HG03520 (cell line): ENCODE data around the gene PRC1.

Source experiments
- ATAC-seq: cut with Tn5 transposase; IDR thresholded peaks from one replicate; pipeline ENCODE4 v1.9.1; 2021; ENCODE audit warnings: mild to moderate bottlenecking, moderate library complexity; ENCODE audit not compliant: unreplicated experiment

PRC1 gene

DNA sequence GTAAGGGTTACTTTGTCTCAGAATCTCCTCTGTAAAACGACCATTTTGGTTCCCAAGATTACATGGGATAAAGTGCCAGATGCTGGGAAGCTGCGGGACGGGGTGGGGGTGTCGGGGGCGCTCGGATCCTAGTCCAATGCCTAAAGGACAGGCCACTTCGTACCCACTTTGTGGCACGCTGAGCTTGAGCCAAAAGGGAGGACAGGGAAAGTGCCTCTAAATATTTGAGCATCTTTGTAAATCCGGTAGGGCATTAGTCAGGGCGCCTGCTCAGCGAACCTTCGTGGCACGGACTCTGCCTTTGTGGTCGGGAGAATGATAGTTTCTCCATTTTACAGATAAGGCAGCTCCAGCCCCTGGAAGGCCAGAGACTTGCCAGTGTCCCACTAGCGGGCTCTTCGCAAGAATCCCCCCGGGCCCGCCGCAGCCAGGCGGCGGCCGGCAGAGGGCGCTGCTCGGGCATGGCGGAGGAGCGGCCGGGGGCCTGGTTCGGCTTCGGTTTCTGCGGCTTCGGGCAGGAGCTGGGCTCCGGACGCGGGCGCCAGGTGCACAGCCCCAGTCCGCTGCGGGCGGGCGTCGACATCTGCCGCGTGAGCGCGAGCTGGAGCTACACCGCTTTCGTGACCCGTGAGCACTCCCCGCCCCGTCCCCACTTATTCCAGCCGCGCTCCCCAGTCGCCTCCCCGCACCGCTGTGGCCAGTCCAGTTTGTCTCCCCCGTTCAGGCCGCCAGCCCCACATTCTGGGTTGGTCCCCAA, 37.9 kb downstream of the PRC1 start:
- ATAC-seq, result no peak

DNA sequence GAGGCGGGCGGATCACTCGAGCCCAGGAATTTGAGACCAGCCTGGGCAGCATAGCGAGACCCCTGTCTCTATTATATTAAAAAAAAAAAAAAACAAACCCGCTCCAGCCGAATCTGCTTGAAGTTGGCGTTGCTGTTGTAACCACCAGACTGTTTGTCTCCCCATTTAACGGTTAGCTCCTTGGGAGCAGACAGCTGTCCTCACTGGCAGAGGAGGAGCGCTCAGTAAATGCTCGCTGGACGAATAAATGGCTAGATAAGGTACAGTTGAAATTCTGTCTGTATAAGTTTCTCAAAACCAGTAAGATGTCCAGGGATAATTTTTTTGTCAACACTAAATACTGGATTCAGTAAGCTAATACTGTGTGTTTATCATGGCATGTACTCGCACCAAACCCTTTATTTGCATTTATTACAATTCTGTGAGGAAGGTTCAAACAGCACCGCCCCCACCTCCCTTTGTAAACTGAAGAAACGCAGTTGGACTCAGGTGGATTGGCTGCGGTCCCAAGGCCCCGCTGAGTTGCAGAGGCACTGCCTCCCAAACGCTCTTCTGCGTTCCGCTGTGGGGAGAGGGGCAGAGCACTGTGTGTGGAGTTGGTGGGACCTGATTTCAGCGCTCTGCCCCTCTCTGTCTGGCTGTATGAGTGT, 38.6 kb downstream of the PRC1 start:
- ATAC-seq, result no peak

DNA sequence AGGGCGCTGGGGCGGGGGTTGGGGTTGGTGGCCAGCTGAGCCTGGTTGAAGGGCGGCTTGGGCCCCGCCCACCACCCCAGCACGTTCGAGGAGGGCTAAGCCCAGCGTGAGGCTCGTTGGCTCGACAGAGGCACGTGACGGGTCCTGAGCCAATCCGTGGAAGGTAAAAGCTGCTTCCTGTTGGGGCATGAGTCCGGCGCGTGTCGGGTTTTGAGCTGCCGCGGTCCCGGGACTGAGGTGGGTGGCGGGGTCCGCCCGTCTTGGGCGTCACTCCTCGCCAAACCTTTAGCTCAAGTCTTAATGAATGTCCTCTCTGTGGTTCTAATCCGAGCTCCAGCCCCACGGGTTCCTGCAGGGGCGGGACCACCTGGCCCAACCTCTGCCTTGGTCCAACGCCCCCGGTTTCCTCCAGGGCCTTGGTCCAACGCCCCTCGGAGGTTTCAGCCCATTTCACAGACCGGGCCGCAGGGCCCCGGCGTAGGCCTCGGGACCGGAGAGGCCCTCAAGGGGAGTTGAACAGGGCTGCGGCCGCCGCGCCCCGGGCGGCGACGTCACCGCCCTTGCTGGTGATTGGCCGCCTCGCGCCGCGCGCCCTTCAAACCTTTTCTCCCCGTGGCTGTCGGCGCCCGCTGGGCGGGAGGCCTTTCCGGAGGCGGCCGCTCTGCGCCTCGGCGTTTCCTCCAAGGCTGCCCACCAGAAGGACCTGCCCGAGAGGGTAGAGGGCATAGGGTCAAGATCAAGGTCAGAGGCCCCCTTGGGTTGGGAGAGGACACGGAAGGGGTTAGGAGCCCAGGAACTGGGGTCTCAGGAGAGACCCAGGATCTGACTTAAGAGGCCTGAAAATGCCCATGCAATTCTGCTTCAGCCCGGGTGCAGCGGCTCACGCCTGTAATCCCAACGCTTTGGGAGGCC, 39.4 kb downstream of the PRC1 start, which contains the start of gene RCCD1:
Gene RCCD1, plus strand, starts transcription at position 173 of the 912 bp plus-strand sequence. CDS start 1,851 bp downstream, outside the sequence.
- ATAC-seq, result peak; percentile 90

DNA sequence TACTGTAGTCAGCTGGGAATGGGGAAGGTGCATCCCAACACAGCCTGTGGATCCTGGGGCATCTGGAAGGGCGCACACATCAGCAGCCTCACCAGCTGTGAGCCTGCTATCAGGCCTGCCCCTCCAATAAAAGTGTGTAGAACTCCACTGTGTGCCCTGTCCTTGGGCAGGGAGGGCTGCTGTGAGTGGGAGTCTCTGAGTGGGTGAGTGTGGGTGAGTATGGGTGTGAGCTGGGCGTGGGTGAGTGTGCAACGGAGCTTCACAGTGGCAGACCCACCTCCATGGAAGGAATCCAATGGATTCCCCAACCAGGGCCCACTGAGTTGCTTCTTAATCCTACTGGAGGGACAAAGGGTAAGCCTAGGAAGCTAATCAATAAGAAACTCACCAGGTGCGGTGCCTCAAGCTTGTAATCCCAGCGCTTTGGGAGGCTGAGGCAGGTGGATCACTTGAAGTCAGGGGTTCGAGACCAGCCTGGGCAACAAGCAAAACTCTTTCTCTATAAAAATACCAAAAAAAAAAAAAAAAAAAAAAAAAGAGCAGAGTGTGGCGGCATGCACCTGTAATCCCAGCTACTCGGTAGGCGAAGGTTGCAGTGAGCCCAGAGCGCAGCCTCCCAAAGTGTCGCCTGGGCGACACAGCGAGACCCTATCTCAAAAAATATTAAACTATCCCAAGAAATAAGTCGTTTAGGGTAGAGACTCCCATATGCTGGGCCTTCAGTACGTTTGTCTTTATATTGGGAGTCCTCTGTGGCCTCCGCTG, 40.2 kb downstream of the PRC1 start:
- no peak for ATAC-seq

DNA sequence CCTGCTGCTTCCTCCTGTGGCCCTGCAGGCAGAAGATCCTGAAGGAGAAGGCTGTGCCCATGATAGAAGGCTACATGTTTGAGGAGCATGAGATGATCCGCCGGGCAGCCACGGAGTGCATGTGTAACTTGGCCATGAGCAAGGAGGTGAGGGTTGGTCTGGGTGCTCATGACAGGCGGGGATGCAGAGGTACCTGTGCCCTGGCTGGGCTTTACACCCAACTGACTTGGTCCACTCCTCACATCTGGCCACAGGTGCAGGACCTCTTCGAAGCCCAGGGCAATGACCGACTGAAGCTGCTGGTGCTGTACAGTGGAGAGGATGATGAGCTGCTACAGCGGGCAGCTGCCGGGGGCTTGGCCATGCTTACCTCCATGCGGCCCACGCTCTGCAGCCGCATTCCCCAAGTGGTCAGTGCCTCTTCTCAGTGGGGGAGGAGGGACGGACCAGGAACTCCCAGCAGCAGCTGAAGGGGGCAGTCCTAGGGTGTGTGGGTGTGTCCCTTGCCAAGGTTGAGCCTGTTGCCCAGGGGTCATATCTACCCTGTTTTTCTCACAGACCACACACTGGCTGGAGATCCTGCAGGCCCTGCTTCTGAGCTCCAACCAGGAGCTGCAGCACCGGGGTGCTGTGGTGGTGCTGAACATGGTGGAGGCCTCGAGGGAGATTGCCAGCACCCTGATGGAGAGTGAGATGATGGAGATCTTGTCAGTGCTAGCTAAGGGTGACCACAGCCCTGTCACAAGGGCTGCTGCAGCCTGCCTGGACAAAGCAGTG, 41.2 kb downstream of the PRC1 start:
- ATAC-seq, result no peak

DNA sequence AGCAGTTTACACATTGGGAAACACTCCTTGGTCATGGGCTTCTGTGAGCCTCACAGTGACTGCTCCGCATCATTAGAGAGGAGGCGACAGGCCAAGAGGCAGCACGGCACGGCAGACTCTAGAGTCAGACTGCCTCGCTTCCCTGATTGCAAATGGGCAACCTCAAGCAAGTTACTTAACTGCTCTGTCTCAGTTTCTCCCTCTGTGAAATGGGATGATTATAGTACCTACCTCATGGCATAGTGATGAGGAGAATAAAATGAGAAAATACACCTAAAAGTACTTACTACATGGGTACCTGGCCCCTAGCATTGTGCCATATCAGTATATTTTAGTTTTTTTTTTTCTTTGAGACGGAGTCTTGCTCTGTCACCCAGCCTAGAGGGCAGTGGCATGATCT, 43.7 kb downstream of the PRC1 start:
- no peak for ATAC-seq

DNA sequence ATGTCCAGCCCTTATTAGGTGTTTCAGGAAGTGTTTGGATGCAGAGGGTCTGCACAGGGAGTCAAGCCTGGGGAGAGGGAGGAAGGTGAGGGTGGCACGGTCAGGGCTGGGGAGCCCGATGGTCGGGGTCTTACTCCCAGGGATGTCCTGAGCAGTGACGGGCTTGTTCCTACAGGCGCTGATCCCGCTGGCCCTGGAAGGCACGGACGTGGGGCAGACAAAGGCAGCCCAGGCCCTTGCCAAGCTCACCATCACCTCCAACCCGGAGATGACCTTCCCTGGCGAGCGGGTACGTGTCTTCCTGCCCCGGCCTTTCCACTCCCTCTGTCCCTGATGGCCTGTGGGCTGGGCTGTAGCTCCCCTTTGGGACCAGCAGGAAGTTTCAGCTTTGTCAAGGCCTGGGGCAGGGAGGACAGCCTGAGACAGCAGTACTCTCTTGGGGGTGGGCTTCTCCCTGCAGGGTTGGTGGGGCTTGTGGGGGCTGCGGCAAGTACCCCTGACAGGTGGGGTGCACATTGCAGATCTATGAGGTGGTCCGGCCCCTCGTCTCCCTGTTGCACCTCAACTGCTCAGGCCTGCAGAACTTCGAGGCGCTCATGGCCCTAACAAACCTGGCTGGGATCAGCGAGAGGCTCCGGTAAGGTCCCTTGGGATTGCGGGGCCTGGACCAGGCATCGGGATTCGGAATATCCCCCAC, 44.2 kb downstream of the PRC1 start:
- no peak for ATAC-seq

DNA sequence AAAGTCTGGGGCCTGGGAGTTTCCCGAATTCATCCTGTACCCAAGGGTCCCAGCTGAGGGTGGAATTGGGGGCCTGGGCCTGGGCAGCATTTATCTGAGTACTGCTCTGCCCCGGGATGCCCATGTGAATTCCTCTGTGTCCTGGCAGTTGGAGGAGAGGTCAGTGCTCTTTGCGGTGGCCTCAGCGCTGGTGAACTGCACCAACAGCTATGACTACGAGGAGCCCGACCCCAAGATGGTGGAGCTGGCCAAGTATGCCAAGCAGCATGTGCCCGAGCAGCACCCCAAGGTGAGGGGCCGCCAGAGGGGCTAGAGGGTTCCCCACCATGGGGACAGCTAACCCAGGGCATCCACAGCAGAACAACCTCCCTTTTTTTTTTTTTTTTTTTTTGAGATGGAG, 45.8 kb downstream of the PRC1 start:
- ATAC-seq, result no peak

DNA sequence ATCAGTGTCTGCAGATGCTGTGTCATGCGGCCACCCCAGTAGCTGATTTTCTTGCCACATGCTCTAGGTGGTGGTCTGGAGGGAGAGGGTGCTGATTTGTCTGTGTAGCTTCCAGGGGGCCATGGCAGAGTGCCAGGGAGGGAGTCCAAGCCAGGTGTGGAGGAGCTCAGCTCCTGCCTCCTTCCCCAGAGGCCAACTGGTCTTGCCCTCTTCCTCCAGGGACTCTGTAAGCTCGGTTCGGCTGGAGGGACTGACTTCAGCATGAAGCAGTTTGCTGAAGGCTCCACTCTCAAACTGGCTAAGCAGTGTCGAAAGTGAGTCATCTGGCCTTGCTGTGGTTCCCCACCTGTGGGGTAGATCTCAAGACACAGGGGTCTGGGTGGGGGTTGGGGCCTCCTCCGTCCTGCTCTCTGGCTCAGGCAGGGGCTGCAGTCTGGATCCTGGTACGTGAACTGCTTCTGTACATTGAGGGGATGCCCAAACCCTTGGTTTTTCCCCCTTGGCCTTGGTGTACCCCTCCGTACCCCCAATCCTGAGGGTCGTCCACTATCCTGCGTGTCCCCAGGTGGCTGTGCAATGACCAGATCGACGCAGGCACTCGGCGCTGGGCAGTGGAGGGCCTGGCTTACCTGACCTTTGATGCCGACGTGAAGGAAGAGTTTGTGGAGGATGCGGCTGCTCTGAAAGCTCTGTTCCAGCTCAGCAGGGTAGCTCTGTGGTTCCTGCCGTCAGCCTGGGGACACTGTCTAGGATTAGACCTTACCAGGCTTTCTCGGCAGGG, 46.6 kb downstream of the PRC1 start:
- ATAC-seq, result no peak

DNA sequence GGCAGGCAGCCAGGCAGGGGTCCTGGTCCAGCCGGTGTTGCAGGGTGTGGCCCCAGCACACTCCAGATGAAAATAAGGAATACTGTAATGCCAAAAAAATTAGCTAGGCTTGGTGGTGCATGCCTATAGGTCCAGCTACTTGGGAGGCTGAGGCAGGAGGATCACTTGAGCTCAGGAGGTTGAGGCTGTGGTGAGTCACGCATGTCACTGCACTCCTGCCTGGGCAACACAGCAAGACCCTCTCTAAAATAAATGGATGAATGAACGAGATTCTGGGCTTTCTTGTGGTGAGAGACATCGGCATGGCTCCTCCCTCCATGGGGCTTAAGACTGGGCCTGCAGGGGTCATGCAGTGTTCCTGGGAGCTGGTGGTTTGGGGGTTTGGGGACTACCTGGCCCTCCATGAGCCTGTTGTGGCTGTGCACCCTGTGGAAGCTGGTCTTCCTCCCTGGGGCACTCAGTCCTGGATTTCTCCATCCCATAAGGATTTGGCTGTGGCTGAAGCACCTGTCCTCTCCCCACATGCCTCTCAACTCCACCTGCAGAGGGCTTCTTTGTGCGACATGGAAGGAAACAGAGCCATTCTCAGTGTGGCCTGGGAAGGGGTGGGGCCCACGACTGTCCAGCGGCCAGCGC, 47.3 kb downstream of the PRC1 start:
- no peak for ATAC-seq

DNA sequence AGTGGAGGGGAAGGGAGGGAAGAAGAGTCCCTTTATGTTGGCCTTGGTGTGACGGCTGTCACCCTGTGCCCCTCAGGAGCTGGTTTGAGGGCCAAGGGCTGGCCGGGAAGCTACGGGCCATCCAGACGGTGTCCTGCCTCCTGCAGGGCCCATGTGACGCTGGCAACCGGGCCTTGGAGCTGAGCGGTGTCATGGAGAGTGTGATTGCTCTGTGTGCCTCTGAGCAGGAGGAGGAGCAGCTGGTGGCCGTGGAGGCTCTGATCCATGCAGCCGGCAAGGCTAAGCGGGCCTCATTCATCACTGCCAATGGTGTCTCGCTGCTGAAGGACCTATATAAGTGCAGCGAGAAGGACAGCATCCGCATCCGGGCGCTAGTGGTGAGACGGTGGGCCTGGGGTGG, 47.8 kb downstream of the PRC1 start:
- no peak for ATAC-seq

DNA sequence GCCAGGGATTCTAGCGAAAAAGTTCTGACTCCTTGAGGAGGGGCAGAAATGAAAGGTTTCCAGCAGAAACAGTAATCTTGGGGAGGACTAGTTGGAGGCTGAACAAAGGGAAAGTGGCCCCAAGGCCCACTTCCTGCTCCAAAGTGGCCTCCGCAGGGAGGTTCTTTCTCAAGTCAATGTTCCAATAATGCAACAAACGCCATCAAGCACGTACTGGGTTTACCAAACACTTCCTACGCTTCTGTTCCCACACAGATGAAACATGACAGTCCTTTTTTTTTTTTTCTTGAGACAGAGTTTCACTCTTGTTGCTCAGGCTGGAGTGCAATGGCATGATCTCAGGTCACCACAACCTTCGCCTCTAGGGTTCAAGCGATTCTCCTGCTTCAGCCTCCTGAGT, 49.2 kb downstream of the PRC1 start:
- ATAC-seq, result no peak

DNA sequence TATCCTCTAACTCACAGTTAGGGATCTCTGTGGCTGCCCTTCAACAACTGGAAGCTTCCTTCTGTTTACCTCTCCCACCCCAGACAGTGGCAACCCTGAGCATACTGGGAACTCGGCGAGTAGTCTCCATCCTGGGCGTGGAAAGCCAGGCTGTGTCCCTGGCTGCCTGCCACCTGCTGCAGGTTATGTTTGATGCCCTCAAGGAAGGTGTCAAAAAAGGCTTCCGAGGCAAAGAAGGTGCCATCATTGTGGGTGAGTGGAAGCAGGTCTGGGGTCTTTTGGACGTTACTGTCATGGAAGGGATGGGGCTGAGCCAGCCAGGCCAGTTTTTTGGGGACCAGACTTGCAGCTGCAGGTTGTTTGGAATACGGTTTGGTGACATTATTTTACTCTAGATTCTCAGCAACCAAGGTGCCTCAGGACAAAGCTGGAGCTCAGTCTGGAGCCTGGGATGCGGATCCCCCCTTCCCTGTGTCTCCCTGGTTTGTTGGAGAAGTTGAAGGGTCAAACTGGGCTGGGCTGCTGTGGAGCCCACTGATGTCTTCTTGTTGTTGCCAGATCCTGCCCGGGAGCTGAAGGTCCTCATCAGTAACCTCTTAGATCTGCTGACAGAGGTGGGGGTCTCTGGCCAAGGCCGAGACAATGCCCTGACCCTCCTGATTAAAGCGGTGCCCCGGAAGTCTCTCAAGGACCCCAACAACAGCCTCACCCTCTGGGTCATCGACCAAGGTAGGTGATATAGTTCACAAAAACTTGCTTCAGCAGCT, 51.8 kb downstream of the PRC1 start:
- ATAC-seq, result no peak

DNA sequence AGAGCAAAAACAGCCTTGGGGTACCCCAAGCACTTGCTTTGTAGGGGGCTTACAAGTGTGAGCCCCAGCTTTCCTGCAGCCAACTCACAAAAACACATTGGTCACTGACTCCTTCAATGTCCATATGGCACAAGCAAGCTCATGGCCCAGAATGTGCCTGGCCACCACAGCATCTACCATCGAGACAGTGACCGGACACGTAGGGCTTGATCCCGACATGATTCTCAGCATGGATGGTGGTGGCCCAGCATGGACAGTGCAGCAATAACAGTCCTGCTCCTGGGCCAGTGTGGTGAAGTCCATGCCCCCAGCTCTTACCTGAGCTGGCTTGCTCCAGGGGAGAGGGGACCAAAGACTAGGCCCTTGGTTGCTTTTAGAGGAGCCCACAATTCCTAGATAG, 53.3 kb downstream of the PRC1 start:
- no peak for ATAC-seq

DNA sequence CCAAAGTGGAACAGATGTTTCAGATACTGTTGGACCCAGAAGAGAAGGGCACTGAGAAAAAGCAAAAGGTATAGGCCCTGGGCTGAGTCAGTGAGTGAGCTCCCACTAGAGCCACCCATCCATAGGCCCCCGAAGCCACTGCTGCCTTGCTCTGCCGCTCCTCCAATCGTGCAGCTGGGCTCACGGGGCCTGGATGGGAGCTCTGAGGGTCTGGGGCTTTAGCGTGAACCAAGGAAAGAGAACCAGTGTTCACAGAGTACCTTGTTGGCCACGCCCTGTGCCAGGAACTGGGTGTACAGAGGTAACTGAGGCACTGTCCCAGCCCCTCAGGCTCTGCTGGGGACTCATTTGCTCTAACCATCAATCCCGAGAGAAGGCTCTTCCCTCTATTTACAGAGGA, 54.6 kb downstream of the PRC1 start:
- no peak for ATAC-seq

DNA sequence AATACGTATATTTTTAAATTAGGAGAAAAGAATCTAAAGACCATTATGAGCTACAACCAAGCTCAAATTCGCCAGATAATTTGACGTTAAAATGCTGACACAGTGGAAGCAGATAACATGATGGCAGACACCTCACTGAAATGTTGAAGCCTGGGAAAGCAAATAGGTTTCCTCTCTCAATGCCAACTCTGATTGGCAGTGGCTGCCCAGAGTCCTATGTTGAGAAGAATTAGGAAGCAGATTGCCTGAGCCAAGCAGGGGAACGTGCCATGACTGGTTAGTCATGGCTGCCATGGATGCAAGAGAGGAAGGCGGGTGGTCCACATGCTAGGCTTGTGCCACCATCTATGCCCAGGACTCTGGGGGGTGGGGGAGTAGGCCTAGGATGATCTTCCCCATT, 56.1 kb downstream of the PRC1 start:
- no peak for ATAC-seq

DNA sequence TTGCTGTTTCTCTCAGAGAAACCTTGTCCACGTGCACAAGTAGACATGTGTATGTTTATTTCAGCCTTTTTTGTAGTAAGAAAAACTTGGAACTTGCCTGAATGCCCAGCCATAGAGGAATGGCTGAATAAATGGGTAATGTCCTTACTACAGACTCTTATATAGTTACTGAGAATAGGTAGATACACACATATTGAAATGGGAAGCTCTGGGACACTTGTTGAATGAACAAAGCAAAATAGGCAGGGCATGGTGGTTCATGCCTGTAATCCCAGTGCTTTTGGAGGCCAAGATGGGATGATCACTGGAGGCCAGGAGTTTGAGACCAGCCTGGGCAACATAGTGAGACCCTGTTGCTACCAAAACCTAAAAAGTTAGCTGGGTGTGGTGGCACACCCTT, 57.5 kb downstream of the PRC1 start:
- ATAC-seq, result no peak
